H9 (cell line): ENCODE data around the gene U2AF1L4. TPM values are rescaled to one million over a fixed set of nuclear protein-coding genes. Genes with fewer than 3 reads are reported as not detected.

ENCODE experiments used
- DNase-seq: peaks from one replicate; pipeline ENCODE4 v3.0.0-alpha.2; 2017
- H2AFZ ChIP-seq: one replicate; pipeline ENCODE4 v1.6.1; 2013; ENCODE audit warnings: mild to moderate bottlenecking, low read length, control low read depth, moderate library complexity
- H2AK5ac ChIP-seq: 2 replicates; pipeline ENCODE4 v1.6.1; 2013; ENCODE audit warnings: low read length, control low read depth, mixed read lengths; ENCODE audit not compliant: insufficient read length
- H2BK120ac ChIP-seq: one replicate; pipeline ENCODE4 v1.6.1; 2013; ENCODE audit warnings: low read depth, mild to moderate bottlenecking, low read length, control low read depth, inconsistent platforms; ENCODE audit not compliant: poor library complexity, severe bottlenecking
- H2BK12ac ChIP-seq: 2 replicates; pipeline ENCODE4 v1.6.1; 2013; ENCODE audit warnings: low read length, control low read depth, mixed read lengths, low read depth; ENCODE audit not compliant: insufficient read length
- H2BK15ac ChIP-seq: 2 replicates; pipeline ENCODE4 v1.6.1; 2013; ENCODE audit warnings: low read depth, low read length, control low read depth
- H2BK20ac ChIP-seq: one replicate; pipeline ENCODE4 v1.6.1; 2013; ENCODE audit warnings: low read depth, mild to moderate bottlenecking, low read length, control low read depth, inconsistent platforms; ENCODE audit not compliant: poor library complexity, severe bottlenecking
- H2BK5ac ChIP-seq: 2 replicates; pipeline ENCODE4 v1.6.1; 2013; ENCODE audit warnings: low read length, control low read depth, mixed read lengths; ENCODE audit not compliant: insufficient read length
- H3K14ac ChIP-seq: 2 replicates; pipeline ENCODE4 v1.6.1; 2013; ENCODE audit warnings: low read length, control low read depth; ENCODE audit not compliant: insufficient read depth
- H3K18ac ChIP-seq: 2 replicates; pipeline ENCODE4 v1.6.1; 2013; ENCODE audit warnings: low read depth, mild to moderate bottlenecking, mixed read lengths, low read length, control low read depth; ENCODE audit not compliant: insufficient read length
- H3K23ac ChIP-seq: 2 replicates; pipeline ENCODE4 v1.6.1; 2013; ENCODE audit warnings: low read length, control low read depth, mixed read lengths, low read depth; ENCODE audit not compliant: insufficient read length
- H3K23me2 ChIP-seq: 2 replicates; pipeline ENCODE4 v1.6.1; 2013; ENCODE audit warnings: low read depth, mild to moderate bottlenecking, mixed read lengths, low read length, control low read depth; ENCODE audit not compliant: insufficient read length, poor library complexity, severe bottlenecking
- H3K27ac ChIP-seq: 2 replicates; pipeline ENCODE4 v1.5.1; 2013; ENCODE audit warnings: low read length, control low read depth, mixed read lengths, low read depth; ENCODE audit not compliant: insufficient read length
- H3K27me3 ChIP-seq: 2 replicates; pipeline ENCODE4 v1.6.1; 2013; ENCODE audit warnings: low read length, control low read depth, inconsistent platforms; ENCODE audit not compliant: insufficient read depth
- H3K4ac ChIP-seq: 2 replicates; pipeline ENCODE4 v1.6.1; 2013; ENCODE audit warnings: low read depth, mild to moderate bottlenecking, control low read depth, inconsistent platforms, low read length, moderate library complexity
- H3K4me1 ChIP-seq: 2 replicates; pipeline ENCODE4 v1.6.1; 2013; ENCODE audit warnings: low read length, control low read depth, inconsistent platforms; ENCODE audit not compliant: insufficient read depth
- H3K4me2 ChIP-seq: 2 replicates; pipeline ENCODE4 v1.6.1; 2013; ENCODE audit warnings: low read length, control low read depth, mixed read lengths; ENCODE audit not compliant: insufficient read length, insufficient read depth
- H3K56ac ChIP-seq: 2 replicates; pipeline ENCODE4 v1.6.1; 2013; ENCODE audit warnings: low read depth, mild to moderate bottlenecking, mixed read lengths, low read length, control low read depth; ENCODE audit not compliant: insufficient read length
- H3K79me1 ChIP-seq: 2 replicates; pipeline ENCODE4 v1.6.1; 2013; ENCODE audit warnings: low read depth, mild to moderate bottlenecking, moderate library complexity, low read length, control low read depth, inconsistent platforms; ENCODE audit not compliant: insufficient read depth, poor library complexity, severe bottlenecking
- H3K79me2 ChIP-seq: 2 replicates; pipeline ENCODE4 v1.6.1; 2013; ENCODE audit warnings: low read length, control low read depth, inconsistent platforms; ENCODE audit not compliant: insufficient read depth
- H3K9ac ChIP-seq: 2 replicates; pipeline ENCODE4 v1.6.1; 2013; ENCODE audit warnings: low read length, control low read depth, mixed read lengths; ENCODE audit not compliant: insufficient read length; ENCODE audit errors: extremely low read depth
- H3K9me3 ChIP-seq: one replicate; pipeline ENCODE4 v1.6.1; 2013; ENCODE audit warnings: low read depth, low read length, inconsistent platforms; ENCODE audit not compliant: control insufficient read depth
- H3T11ph ChIP-seq: one replicate; pipeline ENCODE4 v1.6.1; 2013; ENCODE audit warnings: mild to moderate bottlenecking, low read length, control low read depth, inconsistent platforms
- H4K20me1 ChIP-seq: one replicate; pipeline ENCODE4 v1.6.1; 2013; ENCODE audit not compliant: control insufficient read depth, insufficient read length, insufficient read depth
- H4K5ac ChIP-seq: 2 replicates; pipeline ENCODE4 v1.6.1; 2013; ENCODE audit warnings: low read depth, mild to moderate bottlenecking, mixed read lengths, low read length, control low read depth; ENCODE audit not compliant: insufficient read length
- H4K8ac ChIP-seq: replicated peaks from 2 replicates; pipeline ENCODE4 v1.6.1; 2013; ENCODE audit warnings: low read length, control low read depth, mixed read lengths, low read depth; ENCODE audit not compliant: insufficient read length
- H4K91ac ChIP-seq: 2 replicates; pipeline ENCODE4 v1.6.1; 2013; ENCODE audit warnings: low read depth, mild to moderate bottlenecking, moderate library complexity, mixed read lengths, low read length, control low read depth; ENCODE audit not compliant: insufficient read length
- H3K27ac Mint-ChIP-seq, 3 experiments: 2 replicates in 2 of 3; 3 replicates in 1 of 3; pipeline ENCODE4 v1.8.0; 2020 to 2021; ENCODE audit warnings: mixed read lengths in 3 of 3, mild to moderate bottlenecking in 1 of 3, moderate library complexity in 1 of 3
- H3K27me3 Mint-ChIP-seq: 2 replicates; pipeline ENCODE4 v1.8.0; 2021; ENCODE audit warnings: low read depth, mild to moderate bottlenecking, moderate library complexity, mixed read lengths
- H3K36me3 Mint-ChIP-seq, 3 experiments: 2 replicates in 2 of 3; 3 replicates in 1 of 3; pipeline ENCODE4 v1.8.0; 2020 to 2021; ENCODE audit warnings: low read depth in 3 of 3, mixed read lengths in 3 of 3; ENCODE audit not compliant: insufficient read depth in 1 of 3
- H3K4me1 Mint-ChIP-seq, 2 experiments: 2 replicates each; pipeline ENCODE4 v1.8.0; 2020; ENCODE audit warnings: mixed read lengths in 2 of 2
- H3K4me3 Mint-ChIP-seq, 2 experiments: 2 replicates in 1 of 2; 3 replicates in 1 of 2; pipeline ENCODE4 v1.8.0; 2020 to 2021; ENCODE audit warnings: mild to moderate bottlenecking in 2 of 2, mixed read lengths in 2 of 2, moderate library complexity in 1 of 2
- H3K9me3 Mint-ChIP-seq, 2 experiments: 2 replicates in 1 of 2; 3 replicates in 1 of 2; pipeline ENCODE4 v1.8.0; 2020; ENCODE audit warnings: mild to moderate bottlenecking in 2 of 2, mixed read lengths in 2 of 2, moderate library complexity in 1 of 2
- CTCF ChIP-seq: fragments of 200-600 bp; sonication (generic); conservative IDR thresholded peaks from 3 replicates; pipeline ENCODE4 v1.8.0; 2021; ENCODE audit warnings: antibody characterized with exemption, mild to moderate bottlenecking
- WGBS: extraction: QIAGEN DNeasy Blood & Tissue Kit; methylation state at CpG from one replicate; pipeline ENCODE4 v1.1.7; 2013; ENCODE audit warnings: missing lambda C conversion rate, low lambda C conversion rate, mixed read lengths; ENCODE audit not compliant: insufficient read length; ENCODE audit errors: extremely low coverage; 5-methylcytosine and 5-hydroxymethylcytosine counted together
- total RNA-seq: library from RNA; stranded (reverse); gene quantifications from 2 replicates; pipeline ENCODE4 v1.2.1, GENCODE V29; 2021

U2AF1L4 gene
- total RNA-seq, 1 experiment from 2014 or later, result 16.8 TPM

- Mint-ChIP-seq H3K9me3 (no peaks in the 10 kb centered on the region), H3K27ac (peak overlapping the region; percentile 93 to 99 (median 97)), H3K36me3 (peaks cover 23 to 36% (median 28%) of the 10 kb centered on the region in 3 experiments; a peak in 6 of 7 replicates), H3K27me3 (no peaks in the 10 kb centered on the region), H3K4me3 (peak overlapping the region; percentile 71 to 90), H3K4me1 (peaks cover 16 to 26% of the 10 kb centered on the region in 2 experiments)
- Histone ChIP-seq H2BK20ac (no peak overlapping the region), H3K14ac (peak overlapping the region; percentile 25; the same call in 1 of the 2 replicates), H2BK12ac (no peak overlapping the region), H3K27me3 (no peaks in the 10 kb centered on the region), H3K4ac (no peak overlapping the region), H3K56ac (no peak overlapping the region), H3T11ph (no peak overlapping the region), H2BK15ac (no peak overlapping the region), H4K91ac (no peak overlapping the region), H4K5ac (no peak overlapping the region), H3K79me1 (no peaks in the 10 kb centered on the region), H4K8ac (no peak overlapping the region), H3K18ac (no peak overlapping the region), H2BK120ac (no peak overlapping the region), H2AK5ac (no peak overlapping the region), H3K9me3 (no peaks in the 10 kb centered on the region), H2BK5ac (no peak overlapping the region), H3K23ac (no peak overlapping the region), H2AFZ (no peak overlapping the region), H4K20me1 (no peaks in the 10 kb centered on the region), H3K9ac (peak overlapping the region; percentile 11), H3K23me2 (peaks cover 17% of the 10 kb centered on the region), H3K79me2 (no peaks in the 10 kb centered on the region), H3K27ac (no peak overlapping the region), H3K4me1 (peaks cover 1% of the 10 kb centered on the region; the same call in 1 of the 2 replicates), H3K4me2 (peak overlapping the region; percentile 58)
- no peak for DNase-seq
- TF ChIP-seq CTCF, result peak; percentile 57; the same call in 2 of the 3 replicates
- no CpG with 5 or more reads among the region's 12 CpGs for WGBS
These were observed 4.1 kb downstream of the U2AF1L4 start for GRCh38 chr19:35741203-35741515.
